OCI-LY1 (cell line): Measurements from ENCODE around the gene DHH.

Experiments used
- H2AFZ ChIP-seq: fragments of 200-600 bp; sonication (generic), shearing (Covaris generic); 2 replicates; pipeline ENCODE4 v1.6.0; 2014; ENCODE audit warnings: antibody characterized with exemption, mild to moderate bottlenecking, low read length
- H3F3A ChIP-seq: fragments of 200-600 bp; sonication (generic), shearing (Covaris generic); 2 replicates; pipeline ENCODE4 v1.6.0; 2014; ENCODE audit warnings: mild to moderate bottlenecking, antibody characterized with exemption, low read length, moderate library complexity; ENCODE audit not compliant: insufficient read depth
- H3K27ac ChIP-seq: fragments of 200-600 bp; sonication (generic); 2 replicates; pipeline ENCODE4 v1.5.1; 2014; ENCODE audit warnings: low read length, mixed run types, mild to moderate bottlenecking, low read depth; ENCODE audit not compliant: poor library complexity, severe bottlenecking
- H3K27me3 ChIP-seq: fragments of 200-600 bp; sonication (generic); 2 replicates; pipeline ENCODE4 v1.6.0; 2014; ENCODE audit warnings: antibody characterized with exemption, mild to moderate bottlenecking, low read length, moderate library complexity; ENCODE audit not compliant: insufficient read depth
- H3K36me3 ChIP-seq: fragments of 200-600 bp; sonication (generic); 2 replicates; pipeline ENCODE4 v1.6.1; 2014; ENCODE audit warnings: mild to moderate bottlenecking, antibody characterized with exemption, low read length, moderate library complexity, mixed read lengths; ENCODE audit not compliant: insufficient read depth
- H3K4me1 ChIP-seq: fragments of 200-600 bp; sonication (generic); 2 replicates; pipeline ENCODE4 v1.5.1; 2014; ENCODE audit warnings: mild to moderate bottlenecking, low read length, moderate library complexity; ENCODE audit not compliant: insufficient read depth, severe bottlenecking
- H3K4me2 ChIP-seq: fragments of 200-600 bp; sonication (generic), shearing (Covaris generic); 2 replicates; pipeline ENCODE4 v1.6.1; 2014; ENCODE audit warnings: low read length
- H3K4me3 ChIP-seq: fragments of 200-600 bp; sonication (generic); 2 replicates; pipeline ENCODE4 v1.5.1; 2014; ENCODE audit warnings: low read length, low read depth, mild to moderate bottlenecking, mixed read lengths; ENCODE audit not compliant: poor library complexity, severe bottlenecking
- H3K79me2 ChIP-seq: fragments of 200-600 bp; shearing (Covaris generic); 2 replicates; pipeline ENCODE4 v1.6.1; 2016; ENCODE audit warnings: mixed run types, low read length, mixed read lengths; ENCODE audit not compliant: insufficient read depth
- H3K9ac ChIP-seq: fragments of 200-600 bp; sonication (generic), shearing (Covaris generic); 2 replicates; pipeline ENCODE4 v1.6.1; 2014; ENCODE audit warnings: mild to moderate bottlenecking, low read length, mixed read lengths
- H3K9me2 ChIP-seq: fragments of 200-600 bp; sonication (generic), shearing (Covaris generic); 2 replicates; pipeline ENCODE4 v1.6.1; 2014; ENCODE audit warnings: low read depth, mild to moderate bottlenecking, low read length, mixed read lengths
- H3K9me3 ChIP-seq: fragments of 200-600 bp; shearing (Covaris generic); 2 replicates; pipeline ENCODE4 v1.6.1; 2014; ENCODE audit warnings: low read length, mixed read lengths
- H4K20me1 ChIP-seq: fragments of 200-600 bp; sonication (generic), shearing (Covaris generic); 2 replicates; pipeline ENCODE4 v1.6.0; 2016; ENCODE audit warnings: mild to moderate bottlenecking, low read length; ENCODE audit not compliant: insufficient read depth
- CTCF ChIP-seq: fragments of 200-600 bp; sonication (generic), shearing (Covaris generic); IDR thresholded peaks from 2 replicates; pipeline ENCODE4 v1.5.1; 2017; ENCODE audit warnings: mild to moderate bottlenecking, antibody characterized with exemption, low read length, moderate library complexity, mixed read lengths
- EZH2 ChIP-seq: fragments of 200-600 bp; sonication (generic), shearing (Covaris generic); IDR thresholded peaks from 2 replicates; pipeline ENCODE4 v1.8.0; 2017; ENCODE audit warnings: borderline replicate concordance, mixed run types, mild to moderate bottlenecking, antibody characterized with exemption, low read length, moderate library complexity, mixed read lengths

The DHH gene

GRCh38 chr12:49055092-49055491, 39.5 kb downstream of the DHH start:
- H3K9ac ChIP-seq: no peak overlapping the region
- no peaks in the 10 kb centered on the region for H3K27me3 ChIP-seq
- no peak overlapping the region for H3K4me2 ChIP-seq
- no peaks in the 10 kb centered on the region for H3F3A ChIP-seq
- TF ChIP-seq CTCF (no peak), EZH2 (no peak)
- peaks cover 54% of the 10 kb centered on the region for H3K79me2 ChIP-seq
- H3K9me3 ChIP-seq: no peaks in the 10 kb centered on the region
- H4K20me1 ChIP-seq: 0 out of 2 replicates have a peak, but pooled peaks cover 2% of the 10 kb centered on the region
- no peak overlapping the region for H2AFZ ChIP-seq
- H3K4me1 ChIP-seq: peaks cover 38% of the 10 kb centered on the region
- no peak overlapping the region for H3K4me3 ChIP-seq
- H3K27ac ChIP-seq: no peak overlapping the region
- peaks cover 57% of the 10 kb centered on the region for H3K36me3 ChIP-seq
- H3K9me2 ChIP-seq: no peaks in the 10 kb centered on the region

DNA sequence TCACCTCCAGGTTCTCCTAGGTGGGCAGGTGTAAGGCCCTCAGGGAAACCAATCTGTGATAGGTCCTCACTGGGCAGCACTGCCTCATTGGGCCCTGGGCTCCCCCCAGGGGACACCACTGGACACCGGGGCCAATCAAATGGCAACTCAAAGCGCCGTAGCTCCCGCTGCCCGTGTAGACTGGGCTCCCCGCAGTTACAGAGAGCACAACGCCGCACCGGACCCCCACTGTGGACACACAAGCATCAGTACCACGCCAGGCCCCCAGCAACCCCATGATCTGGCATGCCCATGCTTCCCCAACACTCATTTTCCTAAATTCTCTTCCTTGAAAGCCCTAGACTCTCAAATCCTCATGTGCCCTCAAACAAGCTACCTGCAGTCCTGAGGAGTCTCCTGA, 40.1 kb downstream of the DHH start:
- Histone ChIP-seq H3K27ac (no peak overlapping the region), H2AFZ (no peak overlapping the region), H3K9ac (no peak overlapping the region), H3K27me3 (no peaks in the 10 kb centered on the region), H3K36me3 (peaks cover 62% of the 10 kb centered on the region), H3K79me2 (peaks cover 48% of the 10 kb centered on the region), H3K4me3 (no peak overlapping the region), H3K9me2 (no peaks in the 10 kb centered on the region), H4K20me1 (0 out of 2 replicates have a peak, but pooled peaks cover 2% of the 10 kb centered on the region), H3K9me3 (no peaks in the 10 kb centered on the region), H3K4me1 (peaks cover 38% of the 10 kb centered on the region), H3F3A (no peaks in the 10 kb centered on the region), H3K4me2 (no peak overlapping the region)
- TF ChIP-seq CTCF: no peak
- no peak for TF ChIP-seq EZH2

DNA sequence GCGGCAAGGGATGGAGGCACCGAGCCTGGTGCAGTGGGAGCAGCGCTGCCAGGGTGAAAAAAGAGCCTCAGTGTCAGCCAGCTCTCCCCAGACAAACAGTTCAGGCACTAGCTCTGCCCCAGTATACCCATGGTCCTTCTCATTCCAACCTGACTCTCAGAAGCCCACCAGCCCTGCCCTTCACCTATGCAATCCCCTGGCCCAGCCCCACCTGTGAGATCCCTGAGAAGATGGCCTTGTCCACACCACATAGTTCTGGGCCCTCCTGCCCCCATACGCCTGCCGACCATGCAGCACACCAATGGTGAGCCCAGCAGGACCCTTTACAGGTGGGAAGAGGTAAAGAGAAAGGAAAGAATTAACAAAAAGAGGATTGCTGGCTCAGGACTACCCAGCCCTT, 40.5 kb downstream of the DHH start:
- Histone ChIP-seq H3K27ac (no peak overlapping the region), H3K4me2 (no peak overlapping the region), H3K79me2 (peaks cover 44% of the 10 kb centered on the region), H3K9me3 (no peaks in the 10 kb centered on the region), H3K9me2 (no peaks in the 10 kb centered on the region), H3K9ac (no peak overlapping the region), H2AFZ (no peak overlapping the region), H3K36me3 (peaks cover 67% of the 10 kb centered on the region), H4K20me1 (0 out of 2 replicates have a peak, but pooled peaks cover 2% of the 10 kb centered on the region), H3K4me1 (peaks cover 37% of the 10 kb centered on the region), H3F3A (no peaks in the 10 kb centered on the region), H3K4me3 (no peak overlapping the region), H3K27me3 (no peaks in the 10 kb centered on the region)
- TF ChIP-seq CTCF (no peak), EZH2 (no peak)
